Stimulated activated CD4-positive, alpha-beta T cell treated with anti-CD3 and anti-CD28 coated beads, TNF-alpha, amount 100 ng/mL, for 4 hours (primary cell): ENCODE results near the gene FN3K.

ENCODE experiments used
- DNase-seq, 3 experiments: peaks; one replicate each; pipeline ENCODE4 v3.0.0-alpha.2; 2020; ENCODE audit warnings: low read depth in 3 of 3

Gene FN3K

DNA sequence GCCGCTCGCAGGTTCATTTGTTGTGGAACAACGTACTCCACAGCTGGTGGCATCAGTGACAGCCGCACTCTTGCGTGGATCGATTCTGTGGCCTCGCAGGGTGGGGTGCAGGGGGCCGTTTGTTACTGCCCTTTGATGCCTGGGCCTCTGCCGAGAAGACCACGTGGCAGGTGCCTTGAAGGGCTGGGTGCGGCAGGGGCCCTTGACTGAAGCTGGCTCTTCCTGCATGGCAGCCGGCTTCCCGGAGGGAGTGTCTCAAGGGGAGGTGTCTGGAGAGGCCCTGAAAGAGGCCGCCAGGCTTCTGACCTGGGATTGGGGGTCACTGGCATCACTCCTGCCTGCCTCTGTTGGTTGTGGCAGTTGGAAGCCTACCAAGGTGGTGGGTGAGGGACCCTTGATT lies 60.2 kb downstream of the FN3K start:
- no peak for DNase-seq

DNA sequence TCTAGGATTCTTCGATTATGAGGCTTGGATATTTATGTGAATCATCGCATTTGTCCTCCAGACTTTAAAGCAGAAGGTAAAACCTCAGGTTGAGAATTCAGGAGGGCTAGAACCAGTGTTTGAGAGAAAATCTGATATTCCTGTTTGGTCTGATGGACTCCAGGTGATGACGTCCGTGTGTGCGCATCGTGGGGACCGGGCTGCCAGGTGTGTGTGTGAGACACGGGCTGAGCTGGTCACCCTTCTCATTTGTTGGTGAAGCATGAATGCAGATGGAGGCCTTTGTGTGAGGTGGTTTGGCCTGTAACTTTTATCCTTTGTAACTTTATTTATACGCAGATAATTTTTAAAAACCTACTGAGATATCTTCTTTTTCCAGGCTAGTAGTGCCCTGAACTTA lies 61.6 kb downstream of the FN3K start:
- DNase-seq = no peak

DNA sequence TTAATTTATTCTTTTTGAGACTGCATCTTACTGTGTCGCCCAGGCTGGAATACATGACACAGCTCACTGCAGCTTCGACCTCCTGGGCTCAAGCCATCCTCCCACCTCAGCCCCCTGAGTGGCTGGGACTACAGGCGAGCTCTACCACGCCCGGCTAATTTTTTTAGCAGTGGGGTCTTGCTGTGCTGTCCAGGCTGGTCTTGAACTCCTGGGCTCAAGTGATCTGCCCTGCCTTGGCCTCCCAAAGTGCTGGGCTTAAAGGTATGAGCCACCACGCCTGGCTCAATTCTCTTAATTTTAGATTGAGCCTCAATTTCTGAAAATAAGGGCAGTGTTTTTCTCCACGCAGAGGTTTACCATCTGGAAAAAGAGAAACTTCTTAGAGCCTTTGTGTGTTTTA lies 63.3 kb downstream of the FN3K start:
- no peak for DNase-seq

DNA sequence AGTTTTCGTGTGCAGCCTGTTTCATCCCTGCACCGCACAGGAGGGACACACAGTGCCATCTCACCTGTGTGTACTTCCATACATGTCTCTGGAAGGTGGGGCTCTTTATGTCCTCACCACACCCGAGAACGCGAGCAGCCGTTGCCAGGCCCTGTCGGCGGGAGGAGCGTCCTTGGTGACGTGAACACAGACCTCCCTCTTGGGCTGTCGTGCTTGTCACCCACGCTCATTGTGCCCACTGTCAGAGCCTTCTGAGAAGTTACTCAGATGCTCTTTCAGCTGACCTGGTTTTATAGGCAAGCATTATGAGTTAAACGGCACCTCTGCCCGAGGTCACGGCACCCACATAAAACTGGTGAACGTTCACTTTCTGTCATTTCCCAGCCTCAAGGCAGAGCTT lies 64.2 kb downstream of the FN3K start:
- DNase-seq = no peak
